SK-N-SH treated with all-trans-retinoic acid at 6 μM for 48 hours (cell line): ENCODE measurements around the gene FMOD.

ENCODE experiments used
- ARNTL ChIP-seq: fragments of 450-650 bp; formaldehyde crosslinking; IDR thresholded peaks from 2 replicates; pipeline ENCODE4 v1.5.0; 2020; ENCODE audit warnings: low read depth, mild to moderate bottlenecking, moderate library complexity, borderline replicate concordance
- PPARA ChIP-seq: fragments of 250-450 bp; sonication (Bioruptor Pico); IDR thresholded peaks from 2 replicates; pipeline ENCODE4 v1.5.0; 2020; ENCODE audit warnings: mild to moderate bottlenecking, borderline replicate concordance
- RARB ChIP-seq: fragments of 250-450 bp; sonication (Bioruptor Pico); IDR thresholded peaks from 2 replicates; pipeline ENCODE4 v1.8.0; 2021; ENCODE audit warnings: mild to moderate bottlenecking, moderate library complexity
- TOX ChIP-seq: fragments of 250-450 bp; sonication (Bioruptor Pico); IDR thresholded peaks from 2 replicates; pipeline ENCODE4 v1.8.0; 2021; ENCODE audit warnings: mild to moderate bottlenecking, moderate library complexity, borderline replicate concordance
- ZC3H10 ChIP-seq: fragments of 250-450 bp; sonication (Bioruptor Pico); IDR thresholded peaks from 2 replicates; pipeline ENCODE4 v1.5.1; 2021; ENCODE audit warnings: mild to moderate bottlenecking, moderate library complexity
- ZFP3 ChIP-seq: fragments of 250-450 bp; sonication (Bioruptor Pico); IDR thresholded peaks from 2 replicates; pipeline ENCODE4 v1.5.0; 2020; ENCODE audit warnings: mild to moderate bottlenecking, moderate library complexity
- ZFP30 ChIP-seq: fragments of 450-650 bp; formaldehyde crosslinking; IDR thresholded peaks from 2 replicates; pipeline ENCODE4 v1.5.0; 2022; ENCODE audit warnings: mild to moderate bottlenecking, moderate library complexity
- ZNF565 ChIP-seq: fragments of 450-650 bp; formaldehyde crosslinking; conservative IDR thresholded peaks from 2 replicates; pipeline ENCODE4 v1.5.0; 2020; ENCODE audit warnings: low read depth, mild to moderate bottlenecking, moderate library complexity
- TF ChIP-seq, protein P1 (sequence below): fragments of 250-450 bp; sonication (Bioruptor Pico); IDR thresholded peaks from 2 replicates; pipeline ENCODE4 v1.8.0; 2020; ENCODE audit warnings: mild to moderate bottlenecking, moderate library complexity, borderline replicate concordance
- TF ChIP-seq, protein P2 (sequence below): fragments of 250-450 bp; sonication (Bioruptor Pico); IDR thresholded peaks from 2 replicates; pipeline ENCODE4 v1.5.1; 2020; ENCODE audit warnings: low read depth, mild to moderate bottlenecking, moderate library complexity
- TF ChIP-seq, protein P3 (sequence below): fragments of 250-450 bp; sonication (Bioruptor Pico); IDR thresholded peaks from 2 replicates; pipeline ENCODE4 v1.8.0; 2021; ENCODE audit warnings: low read depth, mild to moderate bottlenecking, moderate library complexity, borderline replicate concordance
- TF ChIP-seq, protein P4 (sequence below): fragments of 250-450 bp; sonication (Bioruptor Pico); IDR thresholded peaks from 2 replicates; pipeline ENCODE4 v1.5.0; 2020; ENCODE audit warnings: mild to moderate bottlenecking, moderate library complexity

DNA sequence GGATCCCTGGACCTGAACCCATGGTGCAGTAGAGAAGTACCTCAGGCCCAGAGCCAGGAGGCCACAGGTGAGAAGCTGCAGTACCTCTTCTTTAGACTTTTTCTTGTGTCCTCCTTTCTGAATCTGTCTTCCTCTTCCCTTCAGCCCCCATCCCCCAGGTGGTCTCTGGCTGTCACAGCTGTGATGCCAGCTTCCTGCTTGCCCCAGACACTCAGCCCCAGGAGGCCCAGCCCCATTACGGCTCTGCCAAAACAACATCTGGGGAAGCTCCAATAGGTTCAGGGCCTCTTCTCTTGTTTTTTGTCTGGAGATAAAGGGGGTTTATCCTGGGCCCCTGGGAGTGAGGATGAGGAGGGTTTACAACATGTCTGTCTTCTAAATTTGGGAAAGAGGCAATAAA lies 55.1 kb downstream of the FMOD start:
- TF ChIP-seq RARB (CRISPR knock-in tag) (no peak), PPARA (CRISPR knock-in tag) (no peak), TOX (CRISPR knock-in tag) (no peak), ZFP3 (CRISPR knock-in tag) (no peak), ZFP30 (CRISPR knock-in tag) (no peak), ZNF565 (CRISPR knock-in tag) (no peak), ARNTL (no peak), ZC3H10 (no peak)
- TF ChIP-seq, protein P1, sequence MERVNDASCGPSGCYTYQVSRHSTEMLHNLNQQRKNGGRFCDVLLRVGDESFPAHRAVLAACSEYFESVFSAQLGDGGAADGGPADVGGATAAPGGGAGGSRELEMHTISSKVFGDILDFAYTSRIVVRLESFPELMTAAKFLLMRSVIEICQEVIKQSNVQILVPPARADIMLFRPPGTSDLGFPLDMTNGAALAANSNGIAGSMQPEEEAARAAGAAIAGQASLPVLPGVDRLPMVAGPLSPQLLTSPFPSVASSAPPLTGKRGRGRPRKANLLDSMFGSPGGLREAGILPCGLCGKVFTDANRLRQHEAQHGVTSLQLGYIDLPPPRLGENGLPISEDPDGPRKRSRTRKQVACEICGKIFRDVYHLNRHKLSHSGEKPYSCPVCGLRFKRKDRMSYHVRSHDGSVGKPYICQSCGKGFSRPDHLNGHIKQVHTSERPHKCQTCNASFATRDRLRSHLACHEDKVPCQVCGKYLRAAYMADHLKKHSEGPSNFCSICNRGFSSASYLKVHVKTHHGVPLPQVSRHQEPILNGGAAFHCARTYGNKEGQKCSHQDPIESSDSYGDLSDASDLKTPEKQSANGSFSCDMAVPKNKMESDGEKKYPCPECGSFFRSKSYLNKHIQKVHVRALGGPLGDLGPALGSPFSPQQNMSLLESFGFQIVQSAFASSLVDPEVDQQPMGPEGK (CRISPR knock-in tag), result no peak
- TF ChIP-seq, protein P2, sequence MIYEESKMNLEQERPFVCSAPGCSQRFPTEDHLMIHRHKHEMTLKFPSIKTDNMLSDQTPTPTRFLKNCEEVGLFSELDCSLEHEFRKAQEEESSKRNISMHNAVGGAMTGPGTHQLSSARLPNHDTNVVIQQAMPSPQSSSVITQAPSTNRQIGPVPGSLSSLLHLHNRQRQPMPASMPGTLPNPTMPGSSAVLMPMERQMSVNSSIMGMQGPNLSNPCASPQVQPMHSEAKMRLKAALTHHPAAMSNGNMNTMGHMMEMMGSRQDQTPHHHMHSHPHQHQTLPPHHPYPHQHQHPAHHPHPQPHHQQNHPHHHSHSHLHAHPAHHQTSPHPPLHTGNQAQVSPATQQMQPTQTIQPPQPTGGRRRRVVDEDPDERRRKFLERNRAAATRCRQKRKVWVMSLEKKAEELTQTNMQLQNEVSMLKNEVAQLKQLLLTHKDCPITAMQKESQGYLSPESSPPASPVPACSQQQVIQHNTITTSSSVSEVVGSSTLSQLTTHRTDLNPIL (CRISPR knock-in tag), result no peak
- TF ChIP-seq, protein P3, sequence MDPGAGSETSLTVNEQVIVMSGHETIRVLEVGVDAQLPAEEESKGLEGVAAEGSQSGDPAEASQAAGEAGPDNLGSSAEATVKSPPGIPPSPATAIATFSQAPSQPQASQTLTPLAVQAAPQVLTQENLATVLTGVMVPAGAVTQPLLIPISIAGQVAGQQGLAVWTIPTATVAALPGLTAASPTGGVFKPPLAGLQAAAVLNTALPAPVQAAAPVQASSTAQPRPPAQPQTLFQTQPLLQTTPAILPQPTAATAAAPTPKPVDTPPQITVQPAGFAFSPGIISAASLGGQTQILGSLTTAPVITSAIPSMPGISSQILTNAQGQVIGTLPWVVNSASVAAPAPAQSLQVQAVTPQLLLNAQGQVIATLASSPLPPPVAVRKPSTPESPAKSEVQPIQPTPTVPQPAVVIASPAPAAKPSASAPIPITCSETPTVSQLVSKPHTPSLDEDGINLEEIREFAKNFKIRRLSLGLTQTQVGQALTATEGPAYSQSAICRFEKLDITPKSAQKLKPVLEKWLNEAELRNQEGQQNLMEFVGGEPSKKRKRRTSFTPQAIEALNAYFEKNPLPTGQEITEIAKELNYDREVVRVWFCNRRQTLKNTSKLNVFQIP (CRISPR knock-in tag), result no peak
- TF ChIP-seq, protein P4, sequence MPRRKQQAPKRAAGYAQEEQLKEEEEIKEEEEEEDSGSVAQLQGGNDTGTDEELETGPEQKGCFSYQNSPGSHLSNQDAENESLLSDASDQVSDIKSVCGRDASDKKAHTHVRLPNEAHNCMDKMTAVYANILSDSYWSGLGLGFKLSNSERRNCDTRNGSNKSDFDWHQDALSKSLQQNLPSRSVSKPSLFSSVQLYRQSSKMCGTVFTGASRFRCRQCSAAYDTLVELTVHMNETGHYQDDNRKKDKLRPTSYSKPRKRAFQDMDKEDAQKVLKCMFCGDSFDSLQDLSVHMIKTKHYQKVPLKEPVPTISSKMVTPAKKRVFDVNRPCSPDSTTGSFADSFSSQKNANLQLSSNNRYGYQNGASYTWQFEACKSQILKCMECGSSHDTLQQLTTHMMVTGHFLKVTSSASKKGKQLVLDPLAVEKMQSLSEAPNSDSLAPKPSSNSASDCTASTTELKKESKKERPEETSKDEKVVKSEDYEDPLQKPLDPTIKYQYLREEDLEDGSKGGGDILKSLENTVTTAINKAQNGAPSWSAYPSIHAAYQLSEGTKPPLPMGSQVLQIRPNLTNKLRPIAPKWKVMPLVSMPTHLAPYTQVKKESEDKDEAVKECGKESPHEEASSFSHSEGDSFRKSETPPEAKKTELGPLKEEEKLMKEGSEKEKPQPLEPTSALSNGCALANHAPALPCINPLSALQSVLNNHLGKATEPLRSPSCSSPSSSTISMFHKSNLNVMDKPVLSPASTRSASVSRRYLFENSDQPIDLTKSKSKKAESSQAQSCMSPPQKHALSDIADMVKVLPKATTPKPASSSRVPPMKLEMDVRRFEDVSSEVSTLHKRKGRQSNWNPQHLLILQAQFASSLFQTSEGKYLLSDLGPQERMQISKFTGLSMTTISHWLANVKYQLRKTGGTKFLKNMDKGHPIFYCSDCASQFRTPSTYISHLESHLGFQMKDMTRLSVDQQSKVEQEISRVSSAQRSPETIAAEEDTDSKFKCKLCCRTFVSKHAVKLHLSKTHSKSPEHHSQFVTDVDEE, result no peak
